ENCODE results near the gene PRDX1. TPM values are rescaled to one million over a fixed set of nuclear protein-coding genes. Genes with fewer than 3 reads are reported as not detected.

PRDX1 gene
- 292 and 739 TPM in 2 replicates for total RNA-seq

DNA sequence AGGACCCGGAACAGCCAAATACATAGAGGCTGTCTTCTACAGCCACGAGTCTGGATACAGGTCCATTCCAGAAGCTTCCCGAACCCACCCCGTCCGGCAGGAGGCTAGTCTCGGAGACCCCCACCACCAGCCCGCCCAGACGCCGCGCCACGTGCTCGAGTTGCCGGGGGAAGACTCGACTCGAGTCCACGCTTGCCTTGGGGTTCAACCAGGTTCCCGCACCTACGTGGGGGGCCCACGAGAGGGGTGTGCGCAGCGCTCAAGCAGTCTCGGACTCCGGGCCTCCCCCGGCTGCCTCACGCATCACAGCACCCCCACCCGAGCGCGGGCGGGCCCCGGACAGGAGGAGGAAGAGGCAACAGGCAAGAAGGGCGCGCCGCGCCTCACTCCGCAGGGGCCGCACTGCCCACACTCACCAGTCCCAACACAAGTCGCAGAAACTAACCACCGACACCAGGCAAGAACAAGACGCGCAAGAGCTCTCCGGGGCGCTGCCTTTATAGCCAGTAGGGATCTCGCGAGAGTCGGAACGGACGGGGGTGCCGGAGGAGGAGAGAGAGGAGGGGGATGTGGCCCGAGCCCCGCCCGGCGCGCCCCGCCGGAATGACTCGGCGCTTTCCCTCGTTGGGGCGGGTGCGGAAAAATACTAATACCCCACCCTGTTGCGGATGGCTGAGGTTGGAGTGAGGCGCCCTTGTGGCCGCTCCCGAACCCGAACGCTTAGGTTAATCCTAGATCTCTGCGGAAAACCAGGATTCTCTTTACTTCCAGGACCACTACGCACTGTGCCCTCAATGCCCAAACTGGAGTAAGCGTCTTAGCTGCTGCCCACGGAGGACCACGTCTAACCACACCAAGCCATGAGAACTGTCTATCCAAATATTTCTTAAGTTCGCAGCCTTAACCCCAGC, at the start of gene PRDX1:
TSS of gene PRDX1 (minus strand) at position 472 of the 911 bp plus-strand sequence. CDS start 2,841 bp downstream, outside the sequence.

DNA sequence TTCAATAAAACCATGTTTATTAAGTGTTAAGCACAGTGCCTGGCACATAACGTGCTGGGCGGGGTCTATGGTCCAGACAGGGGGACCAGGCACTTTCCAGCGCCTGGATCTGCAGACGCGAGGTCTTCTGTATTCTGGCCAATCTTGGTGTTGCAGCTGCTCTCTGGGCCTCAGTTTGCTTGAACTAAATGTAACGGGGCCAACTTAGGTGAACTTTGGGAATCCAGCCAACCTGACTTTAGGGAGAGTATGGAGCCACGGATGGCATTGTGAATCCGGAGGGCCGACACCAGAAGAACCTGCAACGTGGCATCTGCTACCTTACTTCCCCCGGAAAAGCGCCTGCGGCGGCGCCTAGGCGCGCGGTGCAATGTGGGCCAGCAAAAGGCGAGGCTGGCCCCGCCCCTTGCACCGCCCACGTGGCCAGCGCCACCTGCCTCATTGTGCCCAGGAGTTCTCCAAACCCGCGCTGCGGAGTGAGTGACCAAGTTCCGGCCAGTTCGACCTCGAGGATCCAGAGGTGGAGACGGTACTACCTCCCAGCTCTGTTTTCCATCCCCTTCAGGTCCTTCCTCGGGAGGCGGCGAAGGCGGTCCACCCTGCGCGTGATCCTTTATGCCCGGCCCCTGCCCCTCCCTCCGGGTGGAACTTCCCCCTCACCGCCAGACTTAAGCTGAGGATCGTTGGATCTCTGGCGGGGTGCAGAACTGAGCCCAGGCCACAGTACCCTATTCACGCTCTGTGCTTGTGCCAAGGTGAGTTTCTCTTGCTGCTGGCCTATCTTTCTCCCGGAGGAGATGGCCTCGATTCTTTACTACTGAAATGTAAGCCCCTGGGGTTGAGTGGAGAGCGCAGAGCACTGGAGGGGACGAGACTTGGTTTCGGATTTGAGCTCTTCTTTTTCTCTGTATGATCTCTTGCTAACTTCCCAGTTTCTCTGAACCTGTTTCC, 29.0 kb upstream of the PRDX1 start, which contains the start of gene AKR1A1:
TSS of gene AKR1A1 (plus strand) at position 426 of the 951 bp plus-strand sequence. CDS start 10,969 bp downstream, outside the sequence.

DNA sequence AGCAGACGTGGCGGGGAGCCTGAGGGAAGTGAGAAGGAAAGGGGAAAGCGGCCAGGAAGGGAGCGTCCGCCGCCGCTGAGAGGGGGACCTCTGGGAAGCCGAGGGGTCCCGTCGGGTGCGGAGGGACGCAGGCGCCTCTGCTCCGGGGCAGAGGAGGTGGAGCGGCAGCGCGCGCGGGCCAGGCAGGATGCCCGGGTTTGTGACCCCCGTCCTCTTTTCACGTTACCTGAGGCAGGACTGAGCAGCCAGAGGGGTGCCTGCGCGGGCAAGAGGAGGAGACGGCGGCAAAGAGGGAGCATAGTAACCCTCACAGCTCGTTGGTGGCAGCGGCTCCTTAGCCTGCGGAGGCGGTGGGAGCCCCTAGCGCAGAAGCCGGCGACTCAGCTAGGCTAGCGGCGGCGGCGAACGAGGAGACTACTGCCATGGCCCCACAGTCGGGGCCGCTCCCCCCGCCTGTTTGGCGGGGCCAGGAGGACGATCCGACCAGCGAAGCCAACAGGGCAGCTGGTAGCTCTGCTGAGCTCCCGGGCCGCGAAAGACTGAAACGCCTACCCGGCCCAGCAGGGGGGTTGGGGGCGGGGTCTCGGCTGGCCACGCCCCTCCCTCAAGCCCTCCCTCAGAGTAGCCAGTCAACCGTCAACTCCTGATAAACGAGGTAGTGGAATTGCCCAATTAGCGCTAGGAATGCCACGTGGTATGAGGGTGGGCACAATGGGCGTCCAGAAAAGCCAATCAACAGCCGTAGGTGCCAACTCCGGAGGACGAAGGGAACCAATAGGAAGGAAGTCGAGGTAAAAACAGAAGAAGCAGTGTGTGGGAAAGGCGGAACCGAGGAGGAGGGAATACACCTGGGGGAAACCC, 30.8 kb downstream of the PRDX1 start, which contains the start of gene TESK2:
TSS of gene TESK2 (minus strand) at position 538 of the 861 bp plus-strand sequence. CDS start 33,378 bp downstream, outside the sequence.

Other genes starting within 250 kb of the PRDX1 start
- 0.34 and 0.50 TPM in 2 replicates for gene HPDL, start 195.0 kb downstream of the PRDX1 start, total RNA-seq
- gene TOE1, start 181.7 kb downstream of the PRDX1 start, total RNA-seq: 7.9 and 8.0 TPM in 2 replicates
- gene MUTYH, start 181.4 kb downstream of the PRDX1 start, total RNA-seq: 11.9 and 14.7 TPM in 2 replicates
- 3.1 and 5.2 TPM in 2 replicates for gene TESK2, start 30.7 kb downstream of the PRDX1 start, total RNA-seq
- gene CCDC163, start 21.8 kb downstream of the PRDX1 start, total RNA-seq: 0.36 and 2.7 TPM in 2 replicates
- gene MMACHC, start 21.6 kb downstream of the PRDX1 start, total RNA-seq: 2.4 and 3.7 TPM in 2 replicates
- gene AKR1A1, start 28.9 kb upstream of the PRDX1 start, total RNA-seq: 84.6 and 90.2 TPM in 2 replicates
- 27.7 and 36.0 TPM in 2 replicates for gene NASP, start 62.2 kb upstream of the PRDX1 start, total RNA-seq
- gene CCDC17, start 102.2 kb upstream of the PRDX1 start, total RNA-seq: 0.68 and 1.2 TPM in 2 replicates
- gene GPBP1L1, start 164.6 kb upstream of the PRDX1 start, total RNA-seq: 157 and 163 TPM in 2 replicates
- 14.1 and 14.4 TPM in 2 replicates for gene TMEM69, start 166.3 kb upstream of the PRDX1 start, total RNA-seq
- 14.0 and 16.3 TPM in 2 replicates for gene IPP, start 228.8 kb upstream of the PRDX1 start, total RNA-seq

Measured in nasal cavity respiratory epithelium epithelial cell of viscerocranial mucosa (primary cell).